Lower leg skin (tissue), 4 donors: ENCODE results near the gene LRFN5. TPM values are rescaled to one million over a fixed set of nuclear protein-coding genes. Genes with fewer than 3 reads are reported as not detected.

Source experiments
- DNase-seq, 2 donors: peaks; one replicate each; pipeline ENCODE4 v3.0.0-alpha.2; 2019; ENCODE audit warnings: low spot score in 2 of 2
- H3K4me3 ChIP-seq: fragments of 200-600 bp; sonication (generic); 2 replicates; pipeline ENCODE4 v1.5.1; 2017; ENCODE audit warnings: mild to moderate bottlenecking, low read depth; ENCODE audit not compliant: poor library complexity, severe bottlenecking
- CTCF ChIP-seq, 3 donors: fragments of 450-650 bp; IDR thresholded peaks; one replicate each; pipeline ENCODE4 v1.5.1; 2016; ENCODE audit warnings: antibody characterized with exemption in 3 of 3, mild to moderate bottlenecking in 3 of 3, moderate library complexity in 2 of 3
- POLR2A ChIP-seq, 2 donors: fragments of 450-650 bp; IDR thresholded peaks; one replicate each; pipeline ENCODE4 v1.6.1; 2016 to 2017; ENCODE audit warnings: antibody characterized with exemption in 2 of 2, mild to moderate bottlenecking in 1 of 2, moderate library complexity in 1 of 2
- WGBS, 2 donors: methylation state at CpG; one replicate each; pipeline ENCODE4 v1.1.5; 2018; 5-methylcytosine and 5-hydroxymethylcytosine counted together
- intact Hi-C: fragments of 100-400 bp; cut with DNase I; formaldehyde crosslinking; loops from one replicate; pipeline ENCODE4 v1.15.0; 2023; ENCODE audit warnings: low total_unique reads
- total RNA-seq, 4 donors: library from RNA; depleted of rRNA; stranded (reverse); fragments of >200 nt; gene quantifications; one replicate each; pipeline ENCODE4 v1.1.0, GENCODE V29; 2016

The LRFN5 gene
- total RNA-seq, 4 donors from 2014 or later: 0.17 to 0.88 (median 0.71) TPM; not detected in 1

DNA sequence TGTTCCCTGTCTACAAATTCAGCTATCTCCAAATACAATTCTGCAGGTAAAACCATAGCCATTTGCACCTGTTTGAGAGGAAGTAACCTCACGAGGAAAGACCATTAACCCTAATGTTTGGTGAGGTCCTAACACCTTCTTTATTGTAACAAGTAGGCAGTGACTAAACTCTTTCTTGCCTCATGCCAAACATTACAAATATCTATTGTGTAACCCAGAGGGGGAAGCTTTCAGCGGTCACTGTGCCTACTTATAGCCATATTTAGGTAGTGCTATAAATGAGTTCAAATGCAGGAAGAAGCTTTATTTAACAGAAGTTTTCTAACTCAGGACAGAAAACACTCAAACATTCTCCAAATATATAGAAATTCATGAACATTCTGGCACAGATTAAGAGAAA is 252.7 kb downstream of the LRFN5 start:
- 55 to 61% methylated on average over 2 of the region's 2 CpGs for WGBS, 2 donors
- intact Hi-C loops: no loop called here

GRCh38 chr14:41860586-41860985 is 253.9 kb downstream of the LRFN5 start:
- 18 to 24% methylated on average over 1 of the region's 1 CpG for WGBS, 2 donors
- intact Hi-C loops: no loop called here
- no peak for DNase-seq
- no peak for TF ChIP-seq POLR2A (IDR thresholded peaks at IDR 0.05)
- no peak for TF ChIP-seq CTCF (IDR thresholded peaks at IDR 0.05)
- no peak overlapping the region for H3K4me3 ChIP-seq

More for the DNA sequence above, 252.7 kb downstream of the LRFN5 start:
- TF ChIP-seq CTCF (IDR thresholded peaks at IDR 0.05): no peak
- TF ChIP-seq POLR2A (IDR thresholded peaks at IDR 0.05): no peak
- DNase-seq: no peak
- no peak overlapping the region for H3K4me3 ChIP-seq

GRCh38 chr14:41865894-41866293 is 259.2 kb downstream of the LRFN5 start:
- TF ChIP-seq CTCF (IDR thresholded peaks at IDR 0.05): no peak
- no peak for TF ChIP-seq POLR2A (IDR thresholded peaks at IDR 0.05)
- H3K4me3 ChIP-seq: no peak overlapping the region
- DNase-seq: no peak
- intact Hi-C loops: no loop called here

DNA sequence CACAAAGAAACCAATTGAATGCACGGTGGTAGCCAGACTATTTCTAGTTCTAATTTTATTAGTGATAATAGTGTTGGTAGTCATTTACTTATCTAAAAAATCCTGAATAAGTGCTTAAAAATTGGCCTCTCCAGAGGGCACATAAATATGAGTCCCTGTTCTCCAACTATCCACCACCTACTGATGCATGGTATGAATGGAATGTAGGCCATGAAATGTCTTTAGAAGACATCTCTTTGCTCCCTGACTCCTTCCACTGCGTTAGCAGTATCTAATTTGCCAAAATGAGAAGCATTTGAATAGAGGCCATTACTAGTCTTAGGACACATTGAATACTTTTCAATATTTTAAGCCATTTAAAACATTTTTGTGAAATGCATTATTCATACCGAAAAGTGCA is 261.7 kb downstream of the LRFN5 start:
- intact Hi-C loops: no loop called here
- H3K4me3 ChIP-seq: no peak overlapping the region
- WGBS, 2 donors: 84% methylated on average over 3 of the region's 3 CpGs
- no peak for DNase-seq
- TF ChIP-seq CTCF (IDR thresholded peaks at IDR 0.05): no peak
- no peak for TF ChIP-seq POLR2A (IDR thresholded peaks at IDR 0.05)

DNA sequence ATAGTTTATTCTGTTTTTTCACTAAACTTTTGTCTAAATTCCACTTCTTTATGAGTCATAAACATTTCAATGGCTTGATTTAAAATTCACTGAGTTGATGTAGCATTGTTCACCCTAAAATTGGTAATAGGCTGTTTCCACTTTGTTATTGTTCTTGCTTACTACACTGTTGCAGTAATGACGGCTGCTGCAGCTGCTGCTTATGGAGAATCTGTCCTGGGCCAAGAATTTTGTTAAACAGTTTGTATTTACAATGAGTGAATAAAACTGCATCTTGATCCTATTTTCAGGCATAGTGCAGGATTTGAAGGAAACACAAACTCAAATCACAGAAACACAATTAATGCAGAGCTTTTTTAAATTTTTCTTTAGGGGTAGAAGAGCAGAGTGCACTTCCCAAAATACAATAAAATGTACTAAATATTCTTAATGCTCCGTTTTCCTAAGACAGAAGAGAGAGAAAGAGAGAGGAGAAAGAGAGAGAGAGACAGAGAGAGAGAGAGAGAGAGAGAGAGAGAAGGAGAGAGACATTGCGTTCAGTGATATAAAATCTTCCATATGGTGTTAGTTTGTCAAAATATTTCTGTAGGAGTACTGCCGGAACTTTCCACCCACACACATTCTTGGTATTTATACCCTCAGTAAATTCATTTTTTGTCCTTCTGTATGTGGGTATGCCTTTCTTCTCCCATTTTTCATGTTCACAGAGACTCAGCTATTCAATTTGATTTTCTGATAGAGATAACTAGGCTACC is 266.4 kb downstream of the LRFN5 start:
- WGBS, 2 donors: 45 to 51% methylated on average over 4 of the region's 4 CpGs
- DNase-seq: no peak
- TF ChIP-seq CTCF (IDR thresholded peaks at IDR 0.05): no peak
- no peak for TF ChIP-seq POLR2A (IDR thresholded peaks at IDR 0.05)
- H3K4me3 ChIP-seq: no peak overlapping the region
- intact Hi-C loops: no loop called here
